ENCODE data around the gene BCAT1. TPM values are rescaled to one million over a fixed set of nuclear protein-coding genes. Genes with fewer than 3 reads are reported as not detected.

The BCAT1 gene
- total RNA-seq, 1 experiment from 2014 or later = 5.8 TPM

- ATAC-seq (no peak), DNase-seq (ENCODE audit: low read depth, low spot score) (no peak)
- intact Hi-C loops (cut with micrococcal nuclease; ENCODE audit: unreplicated experiment) = no loop called here
- Histone ChIP-seq H3K27ac (ENCODE audit: low read length) (no peak overlapping the region), H3K36me3 (ENCODE audit: control insufficient read depth, insufficient read depth, low read length) (no peaks in the 10 kb centered on the region), H3K27me3 (ENCODE audit: control insufficient read depth, insufficient read depth, low read length) (no peaks in the 10 kb centered on the region), H3K4me1 (ENCODE audit: control insufficient read depth, insufficient read depth, low read length) (no peaks in the 10 kb centered on the region), H3K4me3 (ENCODE audit: low read depth in 2 of 2, low read length in 2 of 2) (no peak overlapping the region), H3K9me3 (ENCODE audit: control insufficient read depth, insufficient read depth, low read depth, low read length) (no peaks in the 10 kb centered on the region)
- no peak for TF ChIP-seq POLR2AphosphoS5 (IDR thresholded peaks at IDR 0.05; ENCODE audit: low read depth, low read length)
- no TSS peak for BruUV-seq (replicated peaks)
- in situ Hi-C loops (cut with HindIII; ENCODE audit: low pct_unique_long_range_greater_than_20kb, low sequenced_read_pairs) = no loop called here
- ChIA-PET CTCF (no interaction called here), POLR2A (no interaction called here)
These were observed 33.3 kb upstream of the BCAT1 start for GRCh38 chr12:24982250-24982649.

DNA sequence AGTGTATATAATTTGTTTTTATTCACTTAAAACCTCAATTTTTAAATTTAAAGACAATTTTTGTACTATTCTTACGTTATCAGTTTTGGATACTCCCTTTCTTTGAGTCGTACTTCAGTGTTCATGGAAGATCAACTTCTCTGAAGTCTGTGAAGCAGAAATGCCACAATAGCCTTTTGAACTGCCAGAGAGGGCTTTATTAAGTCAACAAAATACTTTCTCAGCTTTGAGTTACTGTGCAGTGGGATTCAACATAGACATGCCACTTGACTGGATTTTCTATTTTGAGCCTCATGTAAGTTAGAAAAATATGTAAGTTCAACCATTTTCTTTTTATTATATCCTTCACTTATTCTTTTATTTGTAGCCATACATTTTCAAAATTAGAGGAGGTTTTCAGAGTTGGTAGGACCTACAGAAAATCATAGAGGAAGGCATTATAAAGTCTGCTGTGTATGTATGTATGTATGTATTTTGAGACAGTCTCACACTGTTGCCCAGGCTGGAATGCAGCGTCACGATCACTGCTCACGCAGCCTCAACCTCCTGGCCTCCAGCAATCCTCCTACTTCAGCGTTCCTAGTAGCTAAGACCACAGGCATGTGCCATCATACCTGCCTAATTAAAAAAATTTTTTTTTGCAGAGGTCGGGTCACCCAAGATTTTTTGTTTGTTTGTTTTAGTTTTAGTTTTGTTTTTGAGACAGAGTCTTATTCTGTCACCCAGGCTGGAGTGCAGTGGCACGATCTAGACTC is 31.3 kb upstream of the BCAT1 start:
- ChIA-PET CTCF (no interaction called here), POLR2A (no interaction called here)
- no peaks in the 10 kb centered on the region for H3K4me1 ChIP-seq (ENCODE audit: control insufficient read depth, insufficient read depth, low read length)
- DNase-seq (ENCODE audit: low read depth, low spot score) (no peak), ATAC-seq (no peak)
- no peaks in the 10 kb centered on the region for H3K27me3 ChIP-seq (ENCODE audit: control insufficient read depth, insufficient read depth, low read length)
- H3K27ac ChIP-seq (ENCODE audit: low read length) = no peak overlapping the region
- in situ Hi-C loops (cut with HindIII; ENCODE audit: low pct_unique_long_range_greater_than_20kb, low sequenced_read_pairs) = no loop called here
- no peak overlapping the region for H3K4me3 ChIP-seq (ENCODE audit: low read depth in 2 of 2, low read length in 2 of 2)
- H3K9me3 ChIP-seq (ENCODE audit: control insufficient read depth, insufficient read depth, low read depth, low read length) = no peaks in the 10 kb centered on the region
- TF ChIP-seq, protein P1, sequence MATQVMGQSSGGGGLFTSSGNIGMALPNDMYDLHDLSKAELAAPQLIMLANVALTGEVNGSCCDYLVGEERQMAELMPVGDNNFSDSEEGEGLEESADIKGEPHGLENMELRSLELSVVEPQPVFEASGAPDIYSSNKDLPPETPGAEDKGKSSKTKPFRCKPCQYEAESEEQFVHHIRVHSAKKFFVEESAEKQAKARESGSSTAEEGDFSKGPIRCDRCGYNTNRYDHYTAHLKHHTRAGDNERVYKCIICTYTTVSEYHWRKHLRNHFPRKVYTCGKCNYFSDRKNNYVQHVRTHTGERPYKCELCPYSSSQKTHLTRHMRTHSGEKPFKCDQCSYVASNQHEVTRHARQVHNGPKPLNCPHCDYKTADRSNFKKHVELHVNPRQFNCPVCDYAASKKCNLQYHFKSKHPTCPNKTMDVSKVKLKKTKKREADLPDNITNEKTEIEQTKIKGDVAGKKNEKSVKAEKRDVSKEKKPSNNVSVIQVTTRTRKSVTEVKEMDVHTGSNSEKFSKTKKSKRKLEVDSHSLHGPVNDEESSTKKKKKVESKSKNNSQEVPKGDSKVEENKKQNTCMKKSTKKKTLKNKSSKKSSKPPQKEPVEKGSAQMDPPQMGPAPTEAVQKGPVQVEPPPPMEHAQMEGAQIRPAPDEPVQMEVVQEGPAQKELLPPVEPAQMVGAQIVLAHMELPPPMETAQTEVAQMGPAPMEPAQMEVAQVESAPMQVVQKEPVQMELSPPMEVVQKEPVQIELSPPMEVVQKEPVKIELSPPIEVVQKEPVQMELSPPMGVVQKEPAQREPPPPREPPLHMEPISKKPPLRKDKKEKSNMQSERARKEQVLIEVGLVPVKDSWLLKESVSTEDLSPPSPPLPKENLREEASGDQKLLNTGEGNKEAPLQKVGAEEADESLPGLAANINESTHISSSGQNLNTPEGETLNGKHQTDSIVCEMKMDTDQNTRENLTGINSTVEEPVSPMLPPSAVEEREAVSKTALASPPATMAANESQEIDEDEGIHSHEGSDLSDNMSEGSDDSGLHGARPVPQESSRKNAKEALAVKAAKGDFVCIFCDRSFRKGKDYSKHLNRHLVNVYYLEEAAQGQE (IDR thresholded peaks at IDR 0.05; ENCODE audit: insufficient read depth in 1 of 2, low read depth in 2 of 2, low read length in 1 of 2) = no peak
- no peak for TF ChIP-seq SIN3A (IDR thresholded peaks at IDR 0.05; ENCODE audit: borderline replicate concordance, insufficient read depth, low read depth, low read length)
- TF ChIP-seq TCF7L2 (IDR thresholded peaks at IDR 0.05; ENCODE audit: low read depth, low read length) = no peak
- no peak for TF ChIP-seq POLR2AphosphoS5 (IDR thresholded peaks at IDR 0.05; ENCODE audit: low read depth, low read length)
- TF ChIP-seq, protein P2, sequence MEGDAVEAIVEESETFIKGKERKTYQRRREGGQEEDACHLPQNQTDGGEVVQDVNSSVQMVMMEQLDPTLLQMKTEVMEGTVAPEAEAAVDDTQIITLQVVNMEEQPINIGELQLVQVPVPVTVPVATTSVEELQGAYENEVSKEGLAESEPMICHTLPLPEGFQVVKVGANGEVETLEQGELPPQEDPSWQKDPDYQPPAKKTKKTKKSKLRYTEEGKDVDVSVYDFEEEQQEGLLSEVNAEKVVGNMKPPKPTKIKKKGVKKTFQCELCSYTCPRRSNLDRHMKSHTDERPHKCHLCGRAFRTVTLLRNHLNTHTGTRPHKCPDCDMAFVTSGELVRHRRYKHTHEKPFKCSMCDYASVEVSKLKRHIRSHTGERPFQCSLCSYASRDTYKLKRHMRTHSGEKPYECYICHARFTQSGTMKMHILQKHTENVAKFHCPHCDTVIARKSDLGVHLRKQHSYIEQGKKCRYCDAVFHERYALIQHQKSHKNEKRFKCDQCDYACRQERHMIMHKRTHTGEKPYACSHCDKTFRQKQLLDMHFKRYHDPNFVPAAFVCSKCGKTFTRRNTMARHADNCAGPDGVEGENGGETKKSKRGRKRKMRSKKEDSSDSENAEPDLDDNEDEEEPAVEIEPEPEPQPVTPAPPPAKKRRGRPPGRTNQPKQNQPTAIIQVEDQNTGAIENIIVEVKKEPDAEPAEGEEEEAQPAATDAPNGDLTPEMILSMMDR (IDR thresholded peaks at IDR 0.05) = no peak
- intact Hi-C loops (cut with micrococcal nuclease; ENCODE audit: unreplicated experiment) = no loop called here
- no TSS peak for BruUV-seq (replicated peaks)
- H3K36me3 ChIP-seq (ENCODE audit: control insufficient read depth, insufficient read depth, low read length) = no peaks in the 10 kb centered on the region

GRCh38 chr12:24979329-24979728 is 30.4 kb upstream of the BCAT1 start:
- TF ChIP-seq SIN3A (IDR thresholded peaks at IDR 0.05; ENCODE audit: borderline replicate concordance, insufficient read depth, low read depth, low read length) = no peak
- TF ChIP-seq, protein P2 (IDR thresholded peaks at IDR 0.05) = no peak
- TF ChIP-seq, protein P1 (IDR thresholded peaks at IDR 0.05; ENCODE audit: insufficient read depth in 1 of 2, low read depth in 2 of 2, low read length in 1 of 2) = no peak
- intact Hi-C loops (cut with micrococcal nuclease; ENCODE audit: unreplicated experiment) = no loop called here
- BruUV-seq (replicated peaks) = no TSS peak
- Histone ChIP-seq H3K27me3 (ENCODE audit: control insufficient read depth, insufficient read depth, low read length) (no peaks in the 10 kb centered on the region), H3K9me3 (ENCODE audit: control insufficient read depth, insufficient read depth, low read depth, low read length) (no peaks in the 10 kb centered on the region), H3K27ac (ENCODE audit: low read length) (no peak overlapping the region), H3K36me3 (ENCODE audit: control insufficient read depth, insufficient read depth, low read length) (no peaks in the 10 kb centered on the region), H3K4me3 (ENCODE audit: low read depth in 2 of 2, low read length in 2 of 2) (no peak overlapping the region), H3K4me1 (ENCODE audit: control insufficient read depth, insufficient read depth, low read length) (no peaks in the 10 kb centered on the region)
- in situ Hi-C loops (cut with HindIII; ENCODE audit: low pct_unique_long_range_greater_than_20kb, low sequenced_read_pairs) = no loop called here
- ChIA-PET POLR2A (no interaction called here), CTCF (interaction anchor here (0.7 kb wide), 1 partner anchor 12 kb away, joined by 7 read pairs; no protein-coding TSS in a partner anchor)
- no peak for DNase-seq (ENCODE audit: low read depth, low spot score)
- no peak for ATAC-seq
